ENCODE results near the gene POLN.
A peak's percentile ranks its signal among the peaks of the same experiment; 100 is the strongest.
"Not testable (repeated sequence)": the region's sequence is repeated elsewhere in the genome, so short reads cannot be mapped to it uniquely, and the experiment has no call there.

The POLN gene

DNA sequence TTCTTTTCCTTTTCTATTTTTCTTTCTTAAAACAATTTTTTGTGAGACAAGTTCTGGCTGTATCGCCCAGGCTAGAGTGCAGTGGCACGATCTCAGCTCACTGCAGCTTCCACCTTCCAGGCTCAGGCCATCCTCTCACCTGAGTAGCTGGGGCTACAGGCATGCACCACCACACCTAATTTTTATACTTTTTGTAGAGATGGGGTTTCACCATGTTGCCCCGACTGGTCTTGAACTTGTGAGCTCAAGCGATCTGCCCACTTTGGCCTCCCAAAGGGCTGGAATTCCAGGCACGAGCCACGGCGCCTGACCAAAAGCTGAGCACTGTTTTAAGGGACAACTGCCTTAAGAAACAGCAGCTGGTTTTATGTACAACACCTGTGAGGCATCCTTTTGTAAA lies 192.1 kb downstream of the POLN start:
- DNase-seq, result no peak

DNA sequence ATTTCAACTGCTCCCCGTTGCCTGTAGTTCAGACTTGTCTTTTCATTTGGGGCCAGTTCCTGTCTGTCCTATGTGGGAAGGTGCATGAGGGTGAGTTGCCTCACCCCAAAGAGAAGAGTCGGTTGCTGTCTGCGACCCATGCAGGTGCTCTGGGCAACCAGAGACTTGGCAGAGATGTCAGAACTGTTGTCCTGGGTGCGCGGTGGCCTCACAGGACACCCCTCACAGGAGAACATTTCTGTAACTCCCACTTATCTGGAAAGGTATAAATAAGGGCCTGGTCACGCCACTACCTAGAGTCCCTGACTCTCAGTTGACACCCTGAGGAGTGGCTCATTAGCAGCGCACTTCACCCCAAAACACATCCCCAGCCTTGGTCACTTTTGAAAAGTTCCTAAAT lies 192.5 kb downstream of the POLN start:
- DNase-seq, result no peak

DNA sequence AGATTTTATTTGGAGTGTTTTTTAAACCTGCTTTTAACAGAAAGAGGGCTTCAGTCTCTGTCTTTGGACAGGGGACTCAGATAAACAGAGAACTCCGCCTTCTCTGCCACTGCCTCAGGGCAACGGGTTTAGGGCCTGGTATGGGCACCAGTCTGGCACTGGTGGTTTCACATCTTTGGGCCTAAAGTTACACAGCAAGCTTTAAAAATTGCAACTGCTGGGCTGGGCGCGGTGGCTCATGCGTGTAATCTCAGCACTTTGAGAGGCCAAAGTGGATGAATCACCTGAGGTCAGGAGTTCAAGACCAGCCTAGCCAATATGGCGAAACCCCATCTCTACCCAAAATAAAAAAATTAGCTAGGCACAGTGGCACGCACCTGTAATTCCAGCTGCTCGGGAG lies 193.1 kb downstream of the POLN start:
- DNase-seq, result no peak

DNA sequence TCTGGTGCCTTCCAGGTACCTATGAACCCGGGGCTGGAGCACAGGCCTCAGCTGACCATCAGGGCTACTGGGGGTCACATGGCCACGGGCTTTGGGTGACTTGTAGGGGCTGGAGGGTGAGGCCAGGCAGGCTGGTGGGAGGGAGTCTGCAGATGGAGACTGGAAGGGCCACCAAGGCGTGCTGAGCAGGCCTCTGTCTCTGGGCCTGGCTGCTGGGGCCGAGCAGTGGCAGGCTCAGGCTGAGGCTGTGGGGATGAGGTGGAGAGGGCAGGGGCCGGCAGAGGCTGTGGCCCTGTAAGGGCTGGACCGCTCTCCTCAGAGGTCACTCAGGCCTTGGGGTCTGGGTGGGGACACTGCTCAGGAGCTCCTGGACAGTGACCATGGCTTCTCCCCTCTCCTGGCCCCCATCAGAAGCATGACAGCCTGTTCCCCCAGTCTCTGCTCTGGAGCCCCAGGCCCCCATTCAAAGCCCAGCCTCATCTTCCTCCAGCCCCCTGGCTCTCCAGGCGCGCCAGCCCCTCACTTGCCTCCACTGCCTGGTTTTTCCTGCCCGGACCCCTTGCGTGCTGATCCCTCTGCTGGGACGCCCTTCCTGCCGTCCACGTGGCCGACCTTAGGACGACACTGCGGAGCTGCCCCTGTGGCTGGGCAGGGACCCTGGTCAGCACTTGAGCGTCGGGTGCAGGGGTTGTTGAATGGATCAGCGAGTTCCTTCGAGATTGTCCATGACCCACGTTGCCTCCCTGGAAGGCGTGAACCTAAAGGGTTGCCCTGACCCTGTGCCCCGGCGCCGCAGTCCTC lies 193.9 kb downstream of the POLN start:
- no peak for DNase-seq

DNA sequence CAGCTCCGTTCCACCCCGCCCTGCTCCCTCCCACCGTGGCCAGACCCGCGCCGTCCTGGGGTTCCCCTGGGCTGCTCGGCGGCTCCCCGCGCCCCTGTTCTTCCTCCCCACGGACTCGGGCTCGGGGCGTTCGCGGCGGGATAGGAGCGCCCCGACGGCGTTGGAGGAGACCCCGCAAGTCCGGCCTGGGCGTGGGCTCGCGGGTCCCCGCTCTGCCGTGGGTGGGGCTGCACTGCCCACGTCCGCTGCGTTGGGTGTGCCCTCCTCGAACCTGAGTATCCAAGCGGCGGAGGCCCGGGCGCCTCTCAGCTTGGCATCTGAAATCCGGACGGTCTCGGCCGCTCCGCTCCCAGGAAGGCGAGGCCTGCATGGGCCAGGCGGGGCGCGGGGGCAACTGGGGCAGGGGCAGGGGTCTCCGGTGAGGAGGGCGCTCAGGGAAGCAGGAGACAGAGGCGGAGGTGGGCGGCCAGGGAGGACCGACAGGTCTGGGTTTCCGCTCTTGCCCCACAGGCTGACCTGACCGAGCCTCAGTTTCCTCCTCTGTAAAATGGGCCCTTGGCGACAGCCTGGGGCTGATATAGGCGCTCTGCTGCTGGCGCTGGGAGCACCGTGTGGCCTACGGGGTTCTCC lies 194.8 kb downstream of the POLN start:
- DNase-seq, result no peak

DNA sequence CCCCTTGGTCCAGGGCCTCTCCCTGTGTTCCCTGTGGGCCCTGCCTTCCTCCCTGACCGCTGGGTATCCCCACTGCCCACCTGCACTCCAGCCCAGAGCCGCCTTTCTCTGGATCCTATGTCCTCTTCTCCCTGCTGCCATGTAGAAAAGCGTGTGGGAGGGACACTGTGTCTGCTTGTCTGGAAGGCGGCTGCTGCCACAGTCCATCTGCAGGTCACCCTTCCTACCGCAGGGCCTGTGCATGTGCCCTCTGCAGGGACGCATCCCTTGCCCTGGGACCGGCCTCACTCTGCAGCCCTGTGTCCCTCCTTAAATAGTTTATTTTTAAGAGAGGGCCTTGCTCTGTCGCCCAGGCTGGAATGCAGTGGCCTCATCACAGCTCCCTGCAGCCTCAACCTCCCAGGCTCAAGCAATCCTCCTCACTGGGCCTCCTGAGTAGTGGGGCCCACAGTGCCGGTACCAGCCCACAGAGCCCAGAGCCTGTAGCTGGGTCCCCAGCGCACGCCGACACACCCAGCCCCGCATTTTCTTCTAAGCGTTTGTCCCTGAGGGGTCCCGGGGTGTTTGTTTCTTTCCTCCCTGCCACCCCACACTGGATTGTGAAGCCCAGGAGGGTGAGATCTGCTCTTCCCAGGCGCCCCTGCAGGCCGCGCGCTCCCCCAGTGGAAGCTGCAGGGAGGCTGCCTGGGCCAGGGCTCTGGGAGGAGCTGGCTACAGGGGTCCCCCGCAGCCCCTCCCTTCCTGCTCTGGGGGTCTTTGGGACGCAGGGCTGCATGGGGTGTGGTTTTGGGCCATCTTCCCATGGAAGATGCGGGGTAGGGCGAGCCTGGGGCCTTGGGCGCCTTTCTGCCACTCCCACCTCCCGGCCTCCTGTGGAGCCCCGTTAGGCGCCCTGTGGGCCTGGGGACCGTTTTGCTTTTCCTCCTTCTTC lies 195.6 kb downstream of the POLN start:
- no peak for DNase-seq

DNA sequence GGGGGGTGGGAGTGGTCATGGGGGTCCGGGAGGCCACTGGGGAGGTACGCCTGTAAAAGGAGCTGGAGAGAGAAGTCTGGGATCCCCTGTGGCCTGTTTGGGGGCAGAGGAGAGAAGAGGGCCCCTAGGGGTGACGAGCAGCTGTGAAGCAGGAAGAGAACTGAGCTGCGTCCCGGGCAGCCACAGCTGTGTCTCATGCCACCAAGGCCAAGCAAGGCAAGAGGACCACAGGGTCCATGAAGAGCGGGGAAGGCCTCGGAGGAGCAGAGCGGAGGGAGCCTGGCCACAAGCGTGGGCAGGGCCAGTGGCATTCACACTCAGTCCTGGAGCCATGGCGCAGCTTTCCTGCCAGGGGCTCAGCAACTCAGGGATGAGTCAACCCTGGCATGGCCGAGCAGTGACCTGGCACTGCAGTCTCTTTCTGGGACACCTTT lies 196.4 kb downstream of the POLN start:
- DNase-seq, result no peak

DNA sequence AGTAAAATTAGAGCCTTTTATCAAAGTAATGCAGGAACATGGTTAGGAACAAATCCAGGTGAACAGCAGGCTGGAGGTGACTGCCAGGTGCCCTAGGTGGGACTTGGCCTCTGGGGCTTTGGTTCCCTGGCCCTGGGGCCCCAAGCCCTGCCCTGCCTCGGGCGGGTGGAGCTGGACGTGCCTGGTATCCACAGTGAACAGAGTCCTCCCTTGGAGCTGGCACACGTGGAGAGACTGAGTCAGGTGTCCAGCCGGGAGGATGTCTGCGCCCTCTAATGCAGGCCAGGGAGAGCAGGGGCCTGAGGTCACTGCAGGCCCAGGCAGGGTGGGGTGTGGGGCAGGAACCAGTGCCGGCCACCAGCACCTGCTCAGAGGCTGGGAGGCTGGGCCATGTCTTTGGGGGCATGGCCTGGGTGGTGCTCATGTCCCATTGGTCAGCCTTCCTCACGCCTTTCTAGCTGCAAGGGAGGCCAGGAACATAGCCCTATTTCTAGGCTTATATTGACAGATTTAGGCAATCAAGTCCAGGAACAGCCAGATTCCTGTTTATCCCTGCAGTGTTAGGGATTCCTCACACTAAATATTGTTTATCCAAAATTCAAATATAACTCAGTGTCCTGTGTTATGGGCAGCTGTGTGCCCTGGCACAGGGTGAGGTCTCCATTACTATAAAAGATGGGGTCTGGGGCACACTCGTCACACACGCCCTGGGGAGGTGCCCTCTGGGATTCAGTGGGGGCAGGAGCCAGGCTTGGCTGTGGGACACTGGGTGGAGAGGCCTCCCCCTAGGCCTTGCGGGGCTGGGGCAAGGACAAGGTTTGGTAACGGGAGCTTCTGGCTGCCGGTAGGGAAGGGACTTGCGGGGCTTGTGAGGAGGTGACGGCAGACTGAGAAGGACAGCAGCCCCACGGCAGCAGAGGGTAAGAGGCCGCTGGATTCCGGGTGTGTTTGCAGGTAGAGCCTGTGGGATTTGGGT lies 197.1 kb downstream of the POLN start:
- DNase-seq, result no peak

DNA sequence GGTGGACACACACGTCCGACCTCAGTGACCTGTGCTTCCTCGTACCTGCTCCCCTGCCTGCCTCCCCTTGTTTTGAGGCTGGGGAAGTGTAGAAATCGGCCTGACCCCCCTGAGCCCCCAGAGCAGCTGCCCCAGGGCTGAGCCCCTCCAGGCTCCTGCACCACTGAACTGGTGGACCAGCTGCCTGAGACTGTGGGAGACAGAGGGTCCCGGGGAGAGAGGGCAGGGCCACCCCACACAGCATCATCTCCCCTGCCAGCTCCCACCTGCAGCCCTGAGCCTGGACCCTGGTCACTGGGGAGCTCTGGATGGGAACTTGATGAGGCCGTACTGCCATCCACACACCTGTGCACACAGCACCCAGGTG lies 197.8 kb downstream of the POLN start:
- no peak for DNase-seq

DNA sequence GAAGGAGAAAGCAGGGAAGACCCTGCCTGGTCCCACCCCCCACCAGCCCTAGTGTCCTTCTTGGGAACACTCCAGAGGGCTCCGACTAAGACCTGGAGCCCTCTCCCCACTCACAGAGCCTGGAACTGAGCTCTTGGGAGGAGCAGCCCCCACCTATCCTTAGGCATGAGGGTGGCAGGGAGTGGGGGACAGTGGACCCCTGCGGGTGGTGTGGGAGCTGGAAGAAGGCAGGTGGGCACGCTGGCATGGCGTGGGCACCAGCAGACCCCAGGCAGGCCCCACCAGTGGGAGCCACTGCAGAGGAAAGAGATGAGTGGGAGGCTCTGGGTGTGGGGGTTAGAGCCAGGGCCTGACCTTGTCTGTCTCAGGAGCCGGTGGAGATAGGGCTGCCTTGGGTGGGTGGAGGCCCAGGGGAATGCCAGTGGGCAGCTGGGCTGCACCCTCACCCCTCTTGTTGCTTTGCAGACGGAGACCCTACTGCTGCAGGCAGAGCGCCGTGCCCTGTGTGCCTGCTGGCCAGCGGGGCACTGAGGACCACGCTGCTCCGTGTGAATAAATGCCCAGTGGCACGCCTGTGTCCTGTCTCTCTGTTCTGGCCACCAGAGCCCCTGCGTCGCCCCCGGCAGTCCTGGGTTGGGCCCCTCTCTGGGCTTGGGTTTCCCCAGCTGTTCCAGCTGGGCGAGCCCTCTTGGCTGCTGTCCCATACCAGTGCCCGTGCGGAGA lies 198.4 kb downstream of the POLN start:
- no peak for DNase-seq

DNA sequence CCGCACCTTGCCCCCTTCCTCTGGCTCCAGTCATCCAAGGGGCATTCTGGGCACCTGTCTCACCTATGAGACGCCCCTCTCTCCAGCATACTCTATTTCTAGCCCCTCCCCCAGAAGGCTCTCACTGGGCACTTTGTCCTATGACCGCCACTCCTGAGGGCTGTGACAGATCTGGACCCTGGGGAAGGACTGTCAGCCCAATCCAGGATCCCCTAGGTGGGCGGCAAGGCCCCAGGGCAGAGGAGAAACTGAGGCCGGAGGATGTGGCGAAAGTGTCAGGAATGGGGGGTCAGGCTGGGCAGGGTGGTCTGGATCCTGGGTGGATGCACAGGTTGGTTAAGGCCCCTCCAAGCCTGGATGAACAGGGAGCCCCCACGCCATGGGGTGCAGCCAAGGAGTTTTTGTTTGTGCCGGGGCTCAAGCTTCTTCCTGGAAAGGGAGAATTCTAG lies 198.9 kb downstream of the POLN start:
- no peak for DNase-seq

DNA sequence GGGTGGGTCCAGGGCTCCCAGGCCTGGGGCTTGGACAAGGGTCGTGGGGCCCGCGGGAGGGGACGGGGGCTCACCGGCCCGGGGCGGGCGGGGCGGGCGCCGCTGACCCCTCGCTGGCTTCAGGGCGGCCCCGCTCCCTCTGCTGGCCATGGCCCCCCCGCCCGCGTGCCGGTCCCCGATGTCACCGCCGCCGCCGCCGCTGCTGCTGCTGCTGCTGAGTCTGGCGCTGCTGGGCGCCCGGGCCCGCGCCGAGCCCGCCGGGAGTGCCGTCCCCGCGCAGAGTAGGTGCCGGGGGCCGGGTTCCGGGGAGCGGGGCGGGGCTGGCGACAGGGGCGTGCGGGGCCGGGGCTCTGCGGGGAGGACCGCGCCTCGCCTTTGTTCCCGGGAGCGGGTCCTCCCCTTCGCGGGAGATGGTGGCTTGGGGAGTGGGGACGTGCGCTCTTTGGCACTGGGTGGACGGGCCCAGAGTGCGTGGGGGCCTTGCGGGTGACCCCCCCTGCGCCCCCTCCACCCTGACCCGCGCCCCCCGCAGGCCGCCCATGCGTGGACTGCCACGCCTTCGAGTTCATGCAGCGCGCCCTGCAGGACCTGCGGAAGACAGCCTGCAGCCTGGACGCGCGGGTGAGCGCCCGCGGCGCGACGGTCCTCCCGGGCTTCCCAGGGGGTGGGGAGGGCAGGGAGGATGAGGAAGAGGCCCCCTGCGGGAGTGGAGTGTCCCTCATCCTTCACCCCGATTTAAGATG lies 199.5 kb downstream of the POLN start:
- peak; percentile 78 for DNase-seq

DNA sequence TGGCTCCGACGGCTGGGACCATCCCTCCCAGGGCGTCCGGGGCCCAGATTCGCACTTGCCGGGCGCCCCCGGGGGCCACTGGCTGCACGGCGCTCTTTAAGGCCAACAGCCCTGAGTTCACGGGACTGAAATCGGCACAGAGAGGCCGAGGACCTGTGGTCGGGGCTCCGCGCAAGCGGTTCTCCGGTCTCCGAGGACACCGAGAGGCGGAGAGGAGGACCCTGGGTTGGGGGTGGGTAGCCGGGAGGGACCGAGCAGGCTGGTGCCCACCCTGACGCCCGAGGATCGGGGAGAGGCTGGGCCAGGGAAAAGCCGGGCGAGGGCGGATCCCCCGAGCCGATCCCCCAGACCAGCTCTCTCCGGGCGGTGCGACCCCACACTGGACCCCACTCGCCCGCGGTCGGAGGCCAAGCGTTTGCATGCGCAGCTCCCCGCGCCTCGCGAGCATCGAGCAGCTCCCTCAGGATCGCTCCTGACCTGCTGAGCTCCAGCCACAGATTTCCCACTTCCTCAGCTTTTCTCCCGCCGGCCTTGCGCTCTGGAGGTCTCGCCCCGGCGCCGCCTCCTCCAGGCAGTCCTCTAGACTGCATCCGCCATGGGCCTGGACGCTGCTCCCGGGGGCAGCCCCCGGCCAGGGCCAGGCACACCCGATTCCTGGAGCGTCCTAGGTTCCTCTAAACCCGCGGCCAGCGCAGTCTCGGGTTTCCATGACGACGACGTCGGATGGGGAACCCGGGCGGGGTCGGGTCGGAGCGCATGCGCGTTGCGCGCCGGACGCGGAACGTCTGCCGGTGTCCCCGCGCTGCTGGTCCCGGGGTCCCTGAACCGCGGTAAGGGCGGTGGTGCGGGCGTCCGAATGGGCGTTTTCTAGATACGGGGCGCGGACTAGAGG lies 200.4 kb downstream of the POLN start:
- peak; percentile 96 for DNase-seq

DNA sequence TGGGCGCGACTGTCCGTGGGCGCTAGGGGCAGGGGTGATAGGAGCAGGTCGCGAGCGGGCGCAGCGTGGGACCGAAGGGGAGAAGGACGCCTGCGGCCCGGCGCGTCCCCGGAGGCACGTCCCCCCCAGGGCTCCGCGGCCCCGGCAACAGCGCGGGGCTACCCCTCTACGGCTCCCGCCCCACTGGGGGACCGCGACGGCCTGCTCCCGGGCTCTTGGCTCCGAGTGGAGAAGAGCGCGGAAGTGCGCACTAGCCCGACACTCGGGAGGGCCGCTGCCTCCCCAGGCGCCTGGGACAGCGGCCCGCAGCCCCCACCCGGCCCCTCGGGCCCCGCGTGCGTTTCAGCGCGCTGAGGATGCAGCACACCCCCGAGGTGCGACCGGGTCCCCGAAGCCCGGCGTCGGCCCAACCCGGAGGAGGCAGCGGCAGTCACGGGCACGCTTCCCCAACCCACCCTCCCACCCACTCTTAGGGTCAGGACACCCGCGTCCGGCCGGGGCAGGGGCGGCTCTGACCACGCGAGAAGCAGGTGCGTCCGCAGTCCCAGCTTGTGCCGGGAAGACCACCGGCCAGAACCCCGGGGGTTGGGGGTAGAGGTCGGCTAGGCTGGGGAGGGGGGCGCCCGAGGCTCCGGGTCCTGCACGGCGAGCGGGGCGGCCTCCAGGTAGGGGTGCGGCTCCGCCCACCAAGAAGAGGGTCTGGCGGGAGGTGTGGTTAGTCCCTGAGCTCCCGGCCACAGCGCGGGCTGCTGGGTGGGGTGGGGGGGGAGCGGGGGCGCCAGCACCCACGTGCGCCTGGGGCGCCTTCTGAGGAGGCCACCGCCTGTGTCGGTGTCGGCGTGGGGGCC lies 201.3 kb downstream of the POLN start:
- no peak for DNase-seq

DNA sequence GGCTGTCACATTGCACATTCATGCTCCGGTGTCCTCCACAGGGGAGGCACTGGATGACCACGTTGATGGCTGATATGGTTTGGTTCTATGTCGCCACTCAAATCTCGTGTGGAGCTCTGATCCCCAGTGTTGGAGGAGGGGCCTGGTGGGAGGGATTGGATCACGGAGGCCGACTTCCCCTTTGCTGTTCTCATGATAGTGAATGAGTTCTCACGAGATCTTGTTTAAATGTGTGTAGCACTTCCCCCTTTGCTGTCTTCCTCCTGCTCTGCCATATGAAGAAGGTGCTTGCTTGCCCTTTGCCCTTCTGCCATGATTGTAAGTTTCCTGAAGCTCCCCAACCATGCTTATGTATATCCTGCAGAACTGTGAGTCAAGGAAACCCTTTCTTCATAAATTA lies 205.1 kb downstream of the POLN start:
- DNase-seq, result no peak

DNA sequence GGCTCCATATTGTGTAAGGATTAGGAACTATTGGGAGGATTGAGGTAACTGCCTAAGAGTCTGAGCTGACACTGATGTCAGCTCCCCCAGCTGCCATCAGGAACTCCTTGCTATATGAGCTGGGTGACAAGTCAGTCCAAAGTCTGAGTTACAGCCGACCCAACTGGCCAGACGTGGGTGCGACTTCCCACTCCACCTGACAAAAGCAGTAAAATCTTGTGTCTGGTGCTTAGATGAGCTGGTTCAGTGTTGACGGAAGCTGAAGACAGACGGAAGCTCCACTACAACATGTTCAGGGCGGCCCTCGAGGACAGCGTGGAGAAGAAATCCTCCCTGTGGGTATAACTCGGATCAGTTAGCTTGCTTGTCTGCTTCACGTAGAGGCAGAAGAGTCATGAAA lies 205.6 kb downstream of the POLN start:
- DNase-seq, result no peak

DNA sequence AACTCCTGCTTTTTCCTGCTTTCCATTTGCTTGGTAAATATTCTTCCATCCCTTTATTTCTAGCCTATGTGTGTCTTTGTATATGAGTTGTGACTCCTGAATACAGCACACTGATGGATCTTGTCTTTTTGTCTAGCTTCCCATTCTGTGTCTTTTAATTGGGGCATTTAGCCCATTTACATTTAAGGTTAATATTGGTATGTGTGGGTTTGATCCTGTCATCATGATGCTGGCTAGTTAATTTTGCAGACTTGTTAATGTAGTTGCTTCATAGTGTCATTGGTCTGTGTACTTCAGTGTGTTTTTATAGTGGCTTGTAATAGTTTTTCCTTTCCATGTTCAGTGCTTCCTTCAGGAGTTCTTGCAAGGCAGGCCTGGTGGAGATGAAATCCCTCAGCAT lies 210.8 kb downstream of the POLN start:
- not testable (repeated sequence) for DNase-seq

DNA sequence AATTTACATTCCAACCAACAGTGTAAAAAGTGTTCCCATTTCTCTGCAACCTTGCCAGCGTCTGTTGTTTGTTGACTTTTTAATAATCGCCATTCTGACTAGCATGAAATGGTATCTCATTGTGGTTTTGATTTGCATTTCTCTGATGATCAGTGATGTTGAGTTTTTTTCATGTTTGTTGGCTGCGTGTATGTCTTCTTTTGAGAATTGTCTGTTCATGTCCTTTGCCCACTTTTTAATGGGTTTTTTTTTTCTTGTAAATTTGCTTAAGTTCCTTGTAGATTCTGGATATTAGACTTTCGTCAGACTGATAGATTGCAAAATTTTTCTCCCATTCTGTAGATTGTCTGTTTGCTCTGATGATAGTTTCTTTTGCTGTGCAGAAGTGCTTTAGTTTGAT lies 214.8 kb downstream of the POLN start:
- DNase-seq, result not testable (repeated sequence)

DNA sequence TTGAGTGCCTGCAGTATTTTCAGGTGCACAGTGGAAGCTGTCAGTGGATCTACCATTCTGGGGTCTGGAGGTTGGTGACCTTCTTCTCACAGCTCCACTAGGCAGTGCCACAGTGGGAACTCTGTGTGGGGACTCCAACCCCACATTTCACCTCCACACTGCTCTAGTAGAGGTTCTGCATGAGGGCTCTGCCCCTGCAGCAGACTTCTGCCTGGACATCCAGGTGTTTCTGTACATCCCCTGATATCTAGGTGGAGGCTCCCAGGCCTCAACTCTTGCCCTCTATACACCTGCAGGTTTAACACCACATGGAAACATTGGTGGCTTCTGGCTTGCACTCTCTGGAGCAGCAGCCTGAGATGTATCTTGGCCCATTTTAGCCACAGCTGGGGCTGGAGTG lies 216.1 kb downstream of the POLN start:
- DNase-seq, result no peak

Data from activated CD8-positive, alpha-beta memory T cell treated with anti-CD3 and anti-CD28 coated beads, Interleukin-2, amount 50 U/mL, for 48 hours (primary cell).